Measurements from ENCODE around the gene KRI1.
"Not testable (repeated sequence)": the region's sequence is repeated elsewhere in the genome, so short reads cannot be mapped to it uniquely, and the experiment has no call there.

Gene KRI1

GRCh38 chr19:10538204-10538983, 27.4 kb downstream of the KRI1 start:
- H3K4me3 ChIP-seq (ENCODE audit: low read length), result no peak overlapping the region
- TF ChIP-seq CTCF (conservative IDR thresholded peaks at IDR 0.05; ENCODE audit: low read length), result no peak
- DNase-seq (ENCODE audit: low read depth), result no peak

GRCh38 chr19:10537668-10538067, 28.1 kb downstream of the KRI1 start:
- no peak overlapping the region for H3K4me3 ChIP-seq (ENCODE audit: low read length)
- no peak for DNase-seq (ENCODE audit: low read depth)
- no peak for TF ChIP-seq CTCF (conservative IDR thresholded peaks at IDR 0.05; ENCODE audit: low read length)

- TF ChIP-seq CTCF (conservative IDR thresholded peaks at IDR 0.05; ENCODE audit: low read length), result no peak
- no peak for DNase-seq (ENCODE audit: low read depth)
- H3K4me3 ChIP-seq (ENCODE audit: low read length), result no peak overlapping the region
These were observed 30.2 kb downstream of the KRI1 start for GRCh38 chr19:10535613-10536012.

- no peak for TF ChIP-seq CTCF (conservative IDR thresholded peaks at IDR 0.05; ENCODE audit: low read length)
- no peak overlapping the region for H3K4me3 ChIP-seq (ENCODE audit: low read length)
- peak; percentile 96 for DNase-seq (ENCODE audit: low read depth)
These were observed 32.0 kb downstream of the KRI1 start for GRCh38 chr19:10533646-10534386.

GRCh38 chr19:10532457-10532856, 33.4 kb downstream of the KRI1 start:
- no peak overlapping the region for H3K4me3 ChIP-seq (ENCODE audit: low read length)
- TF ChIP-seq CTCF (conservative IDR thresholded peaks at IDR 0.05; ENCODE audit: low read length), result no peak
- no peak for DNase-seq (ENCODE audit: low read depth)

- not testable (repeated sequence) for H3K4me3 ChIP-seq (ENCODE audit: low read length); DNase-seq (ENCODE audit: low read depth)
These were observed 38.9 kb downstream of the KRI1 start for GRCh38 chr19:10526887-10527286.

GRCh38 chr19:10525636-10526035, 40.2 kb downstream of the KRI1 start:
- no peak for TF ChIP-seq CTCF (conservative IDR thresholded peaks at IDR 0.05; ENCODE audit: low read length)
- H3K4me3 ChIP-seq (ENCODE audit: low read length), result no peak overlapping the region
- no peak for DNase-seq (ENCODE audit: low read depth)

All from AG10803 (cell line).